GM19395 (cell line): Measurements from ENCODE around the gene TENT4A.

ENCODE experiments used
- ATAC-seq: cut with Tn5 transposase; IDR thresholded peaks from one replicate; pipeline ENCODE4 v1.9.1; 2021; ENCODE audit warnings: mild to moderate bottlenecking, moderate library complexity; ENCODE audit not compliant: unreplicated experiment

The TENT4A gene

DNA sequence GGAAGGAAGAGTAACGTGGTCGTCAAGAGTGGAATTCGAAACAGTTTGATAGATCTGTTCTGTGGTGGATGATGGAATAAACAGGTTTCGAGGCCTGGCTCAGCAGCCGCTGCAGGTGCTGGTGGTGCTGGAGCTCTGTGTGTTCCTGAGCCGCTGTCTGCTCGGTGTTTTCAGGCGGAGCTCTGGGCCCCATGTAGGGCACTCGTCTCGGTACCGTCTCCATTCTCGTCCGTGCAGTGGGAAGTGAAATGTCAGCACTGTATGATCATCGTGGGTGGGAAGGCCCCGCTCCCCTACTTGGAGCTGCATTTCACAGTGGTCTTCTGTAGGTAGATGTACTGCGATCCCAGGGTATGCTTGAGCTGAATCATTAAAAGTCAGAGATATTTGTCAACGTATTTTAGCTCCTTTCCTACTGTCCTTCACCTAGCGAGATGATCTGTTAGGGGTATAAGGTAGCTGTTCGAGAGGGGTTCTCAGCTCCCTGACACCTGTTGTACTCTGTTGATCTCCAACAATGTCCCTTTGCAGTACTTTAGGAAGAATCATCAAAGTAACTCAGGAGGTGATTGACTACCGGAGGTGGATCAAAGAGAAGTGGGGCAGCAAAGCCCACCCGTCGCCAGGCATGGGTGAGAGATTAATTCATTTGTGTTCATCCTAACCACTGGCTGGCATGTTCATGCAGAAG, 35.9 kb downstream of the TENT4A start:
- ATAC-seq: no peak

DNA sequence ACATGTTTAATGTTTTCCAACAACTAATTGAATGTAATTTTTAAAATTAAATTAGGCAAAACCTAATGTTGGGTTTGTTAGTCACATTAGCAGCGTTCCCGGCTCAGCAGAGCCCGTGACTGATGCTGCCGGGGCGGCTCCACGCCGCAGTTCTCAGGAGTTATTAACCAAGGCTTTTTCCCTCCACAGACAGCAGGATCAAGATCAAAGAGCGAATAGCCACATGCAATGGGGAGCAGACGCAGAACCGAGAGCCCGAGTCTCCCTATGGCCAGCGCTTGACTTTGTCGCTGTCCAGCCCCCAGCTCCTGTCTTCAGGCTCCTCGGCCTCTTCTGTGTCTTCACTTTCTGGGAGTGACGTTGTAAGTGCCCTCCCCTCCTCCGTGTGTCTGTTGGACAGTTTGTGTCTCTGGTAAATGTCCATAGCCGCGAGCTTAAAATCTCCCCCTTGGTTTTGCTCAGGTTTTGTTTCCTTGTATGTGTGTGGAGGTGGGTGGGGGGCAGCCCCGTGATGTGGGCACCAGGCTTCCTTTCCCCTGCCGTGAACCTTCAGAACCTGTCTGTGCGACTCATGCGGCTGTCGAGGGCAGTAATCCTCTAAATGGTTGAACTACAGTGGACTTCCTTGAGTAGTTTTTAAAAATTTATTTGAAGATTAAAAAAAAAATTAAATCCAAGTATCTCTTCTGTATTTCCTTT, 37.1 kb downstream of the TENT4A start:
- ATAC-seq: no peak

GRCh38 chr5:6750951-6751685, 37.9 kb downstream of the TENT4A start:
- ATAC-seq: no peak

- ATAC-seq: no peak
These were observed 39.0 kb downstream of the TENT4A start for GRCh38 chr5:6752236-6752635.

GRCh38 chr5:6752782-6753181, 39.5 kb downstream of the TENT4A start:
- ATAC-seq: no peak

DNA sequence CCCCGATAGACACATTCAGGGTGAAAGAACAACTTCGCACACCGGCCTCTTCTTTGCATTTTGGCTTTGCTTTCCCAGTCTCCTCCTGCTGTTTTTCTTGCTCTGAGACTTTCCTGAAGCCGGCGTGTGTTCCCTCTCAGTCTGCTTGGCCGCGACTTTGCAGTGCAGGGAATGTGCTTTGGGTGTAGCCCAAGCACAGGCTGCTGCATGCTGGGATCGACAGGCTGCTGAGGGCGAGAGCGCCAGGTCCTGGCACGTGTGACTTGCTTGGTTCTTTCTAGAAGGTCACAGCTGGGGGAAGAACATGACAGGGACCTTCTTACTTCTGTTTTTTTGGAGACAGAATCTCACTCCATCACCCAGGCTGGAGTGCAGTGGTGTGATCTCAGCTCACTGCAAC, 40.6 kb downstream of the TENT4A start:
- no peak for ATAC-seq

DNA sequence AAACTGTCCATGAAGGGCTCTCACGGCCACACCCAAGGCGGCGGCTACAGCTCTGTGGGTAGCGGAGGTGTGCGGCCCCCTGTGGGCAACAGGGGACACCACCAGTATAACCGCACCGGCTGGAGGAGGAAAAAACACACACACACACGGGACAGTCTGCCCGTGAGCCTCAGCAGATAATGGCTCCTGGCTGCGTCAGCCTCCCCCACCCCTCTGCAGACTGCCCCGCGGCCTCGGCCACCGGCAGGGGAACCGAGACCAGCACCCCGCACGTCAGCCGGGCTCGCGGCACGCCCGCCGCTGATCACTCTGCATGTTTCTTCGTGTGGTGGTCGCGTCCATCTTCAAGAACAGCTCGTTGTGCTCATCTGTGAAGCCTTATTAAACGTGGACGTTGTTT, 41.5 kb downstream of the TENT4A start:
- ATAC-seq: no peak

DNA sequence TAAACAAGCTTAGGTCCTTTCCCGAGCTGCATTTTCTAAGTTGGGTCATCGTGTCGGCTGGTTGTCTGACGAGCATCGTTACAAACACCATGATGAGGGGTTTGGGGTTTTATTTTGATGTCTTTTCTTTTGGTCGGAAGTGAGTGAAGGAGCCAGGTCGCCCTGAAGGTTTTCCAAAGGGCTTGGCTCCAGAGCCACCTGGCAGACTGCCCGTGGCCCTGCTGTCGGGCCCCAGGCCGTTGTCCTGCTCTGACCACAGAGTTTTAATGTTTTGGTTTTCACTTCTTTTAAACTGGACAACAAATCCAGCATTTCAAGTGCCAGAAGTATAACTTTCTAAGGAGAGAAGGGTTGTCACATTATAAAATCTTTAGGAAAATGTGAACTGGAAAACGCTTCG, 42.3 kb downstream of the TENT4A start:
- ATAC-seq: no peak

DNA sequence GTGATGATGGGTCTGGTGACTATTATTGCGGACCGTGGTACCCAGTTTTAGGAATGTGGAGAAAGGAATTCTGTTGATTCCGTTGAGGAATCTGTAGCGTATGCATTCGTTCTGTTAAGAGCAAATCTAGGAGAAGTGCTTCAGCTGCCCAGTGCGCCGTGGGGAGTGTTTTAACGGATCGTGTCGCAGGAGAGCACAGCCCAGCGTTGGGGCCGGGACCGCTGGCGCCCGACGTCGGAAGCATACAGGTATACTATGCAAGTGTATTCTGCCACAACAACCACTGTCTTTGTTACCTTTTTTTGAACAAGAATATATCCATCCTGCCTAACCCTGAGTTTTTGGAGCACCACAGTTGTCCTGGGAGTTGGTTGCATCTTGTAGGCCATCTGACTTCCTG, 42.7 kb downstream of the TENT4A start:
- no peak for ATAC-seq

GRCh38 chr5:6757414-6757969, 44.3 kb downstream of the TENT4A start:
- no peak for ATAC-seq

DNA sequence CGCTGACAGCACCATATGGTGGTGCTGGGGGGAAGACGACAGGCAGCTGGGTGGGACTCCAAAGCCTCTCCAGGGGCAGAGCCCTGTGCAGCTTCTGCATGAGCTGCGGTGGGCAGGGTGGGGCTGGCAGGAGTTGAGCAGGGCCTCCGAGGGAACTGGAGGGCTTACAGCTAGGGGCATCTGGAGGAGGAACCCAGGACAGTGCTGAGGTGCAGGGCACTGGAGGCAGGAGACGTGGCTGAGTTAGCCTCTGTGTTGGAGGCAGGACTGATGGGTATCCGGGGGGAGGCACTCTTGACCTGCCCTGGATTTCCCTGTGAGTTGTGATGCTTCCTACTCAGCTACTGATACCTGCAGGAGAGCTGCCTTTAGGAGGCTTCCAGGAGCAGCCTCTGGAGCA, 45.0 kb downstream of the TENT4A start:
- ATAC-seq: no peak

DNA sequence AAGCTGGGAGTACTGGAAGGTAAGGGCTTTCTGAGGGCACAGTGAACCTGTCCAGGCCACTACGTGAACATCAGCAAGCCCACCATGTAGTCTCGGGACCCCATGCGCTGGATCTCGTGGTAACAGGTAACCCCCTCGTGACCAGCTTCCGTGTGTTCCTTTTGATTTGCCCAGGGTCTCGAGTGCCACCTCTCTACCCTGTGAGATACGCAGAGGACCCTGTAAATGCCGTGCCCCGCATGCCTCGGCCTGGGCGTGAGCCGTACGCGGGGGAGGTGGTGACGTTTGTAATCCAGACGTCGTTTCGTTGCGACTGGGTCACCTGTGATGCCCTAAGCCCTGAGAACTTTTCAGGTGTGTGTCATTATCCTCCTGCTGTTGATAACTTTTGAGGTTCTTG, 45.5 kb downstream of the TENT4A start:
- no peak for ATAC-seq

- no peak for ATAC-seq
These were observed 46.2 kb downstream of the TENT4A start for GRCh38 chr5:6759401-6759800.

DNA sequence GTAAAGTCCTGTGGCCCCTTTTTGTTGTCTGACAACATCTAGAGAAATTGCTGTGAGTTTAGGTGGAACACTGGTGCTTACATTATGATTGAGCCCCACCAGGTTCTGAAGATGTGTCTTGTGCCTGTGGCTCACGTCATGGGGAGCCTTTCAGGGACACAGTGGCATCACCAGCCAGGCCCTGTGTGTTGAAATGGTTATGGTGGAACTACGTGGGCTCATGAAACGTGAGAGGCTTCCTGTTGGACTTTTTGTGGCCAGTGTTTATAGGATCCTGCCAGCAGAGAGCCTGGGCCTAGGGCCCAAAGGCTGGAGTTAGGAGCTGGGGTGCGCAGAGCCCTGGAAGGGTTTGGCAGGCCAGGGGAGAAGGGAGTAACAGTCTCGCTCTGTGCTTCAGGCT, 46.8 kb downstream of the TENT4A start:
- ATAC-seq: no peak

GRCh38 chr5:6760686-6761085, 47.5 kb downstream of the TENT4A start:
- no peak for ATAC-seq

DNA sequence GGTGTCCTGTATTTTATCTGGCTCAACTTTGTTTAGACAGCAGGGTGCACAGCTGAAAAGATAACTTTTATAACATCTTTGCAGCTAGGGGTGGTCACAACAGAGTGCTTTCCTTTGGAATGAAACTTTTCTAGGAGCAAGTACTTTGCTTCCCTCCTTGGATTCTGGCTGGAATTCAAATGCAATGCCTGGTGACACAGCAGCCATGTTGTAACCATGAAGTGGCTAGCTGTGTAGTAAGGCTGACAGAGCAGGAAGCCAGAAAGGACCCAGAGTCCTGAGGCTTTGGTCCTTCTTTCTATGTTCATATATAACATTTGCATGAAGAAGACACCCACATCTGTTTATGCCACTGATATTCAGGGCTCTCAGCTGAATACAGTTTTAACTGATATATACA, 48.1 kb downstream of the TENT4A start:
- ATAC-seq: no peak

DNA sequence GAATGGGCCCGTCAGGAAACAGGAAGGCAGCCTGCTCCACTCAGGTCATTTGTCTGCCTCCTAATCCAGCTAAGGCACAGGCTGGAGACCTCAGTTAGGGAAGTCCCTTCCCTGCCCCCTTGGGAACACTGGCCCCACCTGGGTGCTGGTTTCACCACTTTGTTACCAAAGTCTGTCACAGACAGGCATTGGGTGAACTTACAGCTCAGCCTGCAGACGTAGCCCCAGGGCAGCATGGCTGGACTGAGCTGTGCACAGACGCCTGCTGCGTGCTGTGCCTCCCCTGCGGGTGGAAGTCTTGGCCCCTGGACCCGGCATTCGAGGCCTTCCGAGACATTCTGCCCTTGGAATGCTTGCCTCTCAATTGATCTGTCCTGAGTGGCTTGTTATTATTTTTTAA, 48.9 kb downstream of the TENT4A start:
- ATAC-seq: no peak

GRCh38 chr5:6762697-6763096, 49.5 kb downstream of the TENT4A start:
- no peak for ATAC-seq

DNA sequence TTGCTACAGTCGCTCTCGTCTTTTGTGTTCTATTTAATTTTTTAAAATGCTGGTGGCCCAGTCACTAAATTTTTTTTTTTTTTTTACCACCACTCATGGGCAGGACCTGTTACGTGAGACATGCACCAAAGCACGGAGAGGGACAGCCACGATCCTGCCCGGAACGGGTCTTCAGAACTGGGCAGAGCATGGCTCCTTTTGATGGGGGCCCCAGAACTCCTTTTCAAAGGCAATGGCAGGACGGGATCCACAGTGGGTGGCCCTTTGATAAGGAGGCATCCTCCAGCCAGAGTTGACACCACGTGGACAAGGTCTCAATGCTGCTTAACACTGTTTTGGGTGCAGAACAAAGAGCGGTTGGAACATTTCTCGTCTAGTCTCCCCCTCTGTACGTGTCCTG, 50.0 kb downstream of the TENT4A start:
- no peak for ATAC-seq

- peak; percentile 88 for ATAC-seq
These were observed 52.6 kb downstream of the TENT4A start for GRCh38 chr5:6765612-6766525.

DNA sequence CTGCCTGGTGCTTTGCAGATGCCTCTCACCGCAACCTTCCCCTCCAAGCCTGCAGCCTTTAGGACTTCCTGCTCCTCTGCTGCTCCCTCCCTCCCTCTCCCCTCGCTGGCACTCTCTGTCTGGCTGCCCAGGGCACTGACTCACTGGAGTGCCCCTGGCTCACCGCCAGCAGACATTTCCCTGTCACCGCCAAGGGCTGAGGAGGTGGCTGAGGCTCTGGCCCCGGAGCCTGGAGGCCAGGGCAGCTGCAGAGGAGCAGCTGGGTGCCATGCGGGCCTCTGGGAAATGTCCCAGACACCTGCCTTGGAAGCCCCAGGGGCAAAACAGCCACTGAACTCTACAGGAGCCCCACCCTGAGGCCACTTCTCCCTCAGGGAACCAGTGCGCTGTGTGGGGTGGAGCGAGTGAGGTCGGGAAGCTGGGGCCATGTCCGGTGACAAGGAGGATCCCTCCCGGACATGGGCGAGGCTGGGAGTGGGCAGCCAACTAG, 53.4 kb downstream of the TENT4A start:
- peak; percentile 43 for ATAC-seq
